Erythroblast (primary cell): Measurements from ENCODE around the gene RTN4R.

ENCODE experiments used
- DNase-seq, 2 experiments: peaks; one replicate each; lab custom pipeline; 2025; lab: John Stamatoyannopoulos, UW
- GATA1 ChIP-seq: IDR thresholded peaks from 2 replicates; pipeline ENCODE4 v1.6.1; 2011; ENCODE audit warnings: low read depth, mild to moderate bottlenecking, control low read depth, low read length, moderate library complexity
- POLR2A ChIP-seq: IDR thresholded peaks from 2 replicates; pipeline ENCODE4 v1.6.1; 2011; ENCODE audit warnings: mild to moderate bottlenecking, low read length

RTN4R gene

GRCh38 chr22:20232237-20232598 lies 35.9 kb downstream of the RTN4R start:
- TF ChIP-seq GATA1 (no peak), POLR2A (no peak)
- no peak for DNase-seq

GRCh38 chr22:20231514-20232236 lies 36.4 kb downstream of the RTN4R start:
- DNase-seq, result no peak
- TF ChIP-seq POLR2A (no peak), GATA1 (no peak)

GRCh38 chr22:20230777-20231420 lies 37.2 kb downstream of the RTN4R start:
- no peak for DNase-seq
- TF ChIP-seq POLR2A (no peak), GATA1 (no peak)

GRCh38 chr22:20229916-20230775 lies 38.0 kb downstream of the RTN4R start:
- DNase-seq, result no peak
- TF ChIP-seq POLR2A, result no peak
- TF ChIP-seq GATA1, result no peak

- TF ChIP-seq GATA1 (no peak), POLR2A (no peak)
- no peak for DNase-seq
These were observed 39.2 kb downstream of the RTN4R start for GRCh38 chr22:20228939-20229272.

- no peak for TF ChIP-seq POLR2A
- TF ChIP-seq GATA1, result no peak
These were observed 39.8 kb downstream of the RTN4R start for GRCh38 chr22:20228055-20228938.

GRCh38 chr22:20227363-20227762 lies 40.8 kb downstream of the RTN4R start:
- DNase-seq, result no peak
- TF ChIP-seq POLR2A, result no peak

More at GRCh38 chr22:20228055-20228938, 39.8 kb downstream of the RTN4R start:
- DNase-seq, result no peak

- TF ChIP-seq POLR2A, result no peak
- no peak for TF ChIP-seq GATA1
- no peak for DNase-seq
These were observed 41.3 kb downstream of the RTN4R start for GRCh38 chr22:20226760-20227350.

GRCh38 chr22:20226077-20226716 lies 41.9 kb downstream of the RTN4R start:
- no peak for TF ChIP-seq POLR2A
- no peak for TF ChIP-seq GATA1
- DNase-seq, result no peak

- no peak for DNase-seq
- TF ChIP-seq GATA1, result no peak
- TF ChIP-seq POLR2A, result no peak
These were observed 42.5 kb downstream of the RTN4R start for GRCh38 chr22:20225693-20225966.

- TF ChIP-seq POLR2A, result no peak
- no peak for TF ChIP-seq GATA1
- DNase-seq, result no peak
These were observed 43.0 kb downstream of the RTN4R start for GRCh38 chr22:20224917-20225692.

GRCh38 chr22:20224256-20224626 lies 43.9 kb downstream of the RTN4R start:
- no peak for DNase-seq
- TF ChIP-seq POLR2A (no peak), GATA1 (no peak)
